CD4-positive, alpha-beta T cell treated with Interleukin-17A for 1 hour (primary cell): ENCODE data around the gene RAP1A.
"Not testable (repeated sequence)": the region's sequence is repeated elsewhere in the genome, so short reads cannot be mapped to it uniquely, and the experiment has no call there.

Source experiments
- DNase-seq: peaks from one replicate; pipeline ENCODE4 v3.0.0-alpha.2; 2020

Gene RAP1A

GRCh38 chr1:111631502-111631901 is 11.9 kb downstream of the RAP1A start:
- DNase-seq, result no peak

- not testable (repeated sequence) for DNase-seq
Measured at GRCh38 chr1:111632771-111633170, 13.2 kb downstream of the RAP1A start.

- DNase-seq, result no peak
Measured at GRCh38 chr1:111633736-111634247, 14.2 kb downstream of the RAP1A start.

GRCh38 chr1:111635324-111636009 is 15.9 kb downstream of the RAP1A start:
- no peak for DNase-seq

GRCh38 chr1:111638320-111638719 is 18.7 kb downstream of the RAP1A start:
- DNase-seq, result no peak

- no peak for DNase-seq
Measured at GRCh38 chr1:111639602-111640198, 20.1 kb downstream of the RAP1A start.

- no peak for DNase-seq
Measured at GRCh38 chr1:111643097-111643496, 23.5 kb downstream of the RAP1A start.

- no peak for DNase-seq
Measured at GRCh38 chr1:111643696-111644095, 24.1 kb downstream of the RAP1A start.

- no peak for DNase-seq
Measured at GRCh38 chr1:111644506-111644905, 24.9 kb downstream of the RAP1A start.

- peak; percentile 42 for DNase-seq
Measured at GRCh38 chr1:111647736-111648135, 28.1 kb downstream of the RAP1A start.

- DNase-seq, result no peak
Measured at GRCh38 chr1:111648806-111649205, 29.2 kb downstream of the RAP1A start.

GRCh38 chr1:111649227-111649626 is 29.6 kb downstream of the RAP1A start:
- DNase-seq, result no peak

GRCh38 chr1:111649648-111650047 is 30.1 kb downstream of the RAP1A start:
- no peak for DNase-seq

- DNase-seq, result no peak
Measured at GRCh38 chr1:111653709-111654108, 34.1 kb downstream of the RAP1A start.

- no peak for DNase-seq
Measured at GRCh38 chr1:111654839-111655238, 35.2 kb downstream of the RAP1A start.

GRCh38 chr1:111656086-111657017 is 36.8 kb downstream of the RAP1A start:
- DNase-seq, result peak; percentile 58

GRCh38 chr1:111658622-111659021 is 39.0 kb downstream of the RAP1A start:
- no peak for DNase-seq

GRCh38 chr1:111660204-111661150 is 40.9 kb downstream of the RAP1A start:
- no peak for DNase-seq

GRCh38 chr1:111664652-111665051 is 45.1 kb downstream of the RAP1A start:
- DNase-seq, result no peak

- DNase-seq, result no peak
Measured at GRCh38 chr1:111665497-111665896, 45.9 kb downstream of the RAP1A start.

GRCh38 chr1:111666828-111667227 is 47.2 kb downstream of the RAP1A start:
- no peak for DNase-seq

GRCh38 chr1:111669268-111669667 is 49.7 kb downstream of the RAP1A start:
- DNase-seq, result no peak
